T follicular helper cell (primary cell): ENCODE results near the gene CBX5.
A peak's percentile ranks its signal among the peaks of the same experiment; 100 is the strongest.
"Not testable (repeated sequence)": the region's sequence is repeated elsewhere in the genome, so short reads cannot be mapped to it uniquely, and the experiment has no call there.

Source experiments
- DNase-seq: peaks from one replicate; pipeline ENCODE4 v3.0.0-alpha.2; 2020; ENCODE audit warnings: low read depth
- total RNA-seq, 2 experiments: gene quantifications; one replicate each; lab custom pipeline; 2026; lab: John Stamatoyannopoulos, UW

The CBX5 gene
- 76.3 to 134 reads per million in 2 experiments for total RNA-seq

DNA sequence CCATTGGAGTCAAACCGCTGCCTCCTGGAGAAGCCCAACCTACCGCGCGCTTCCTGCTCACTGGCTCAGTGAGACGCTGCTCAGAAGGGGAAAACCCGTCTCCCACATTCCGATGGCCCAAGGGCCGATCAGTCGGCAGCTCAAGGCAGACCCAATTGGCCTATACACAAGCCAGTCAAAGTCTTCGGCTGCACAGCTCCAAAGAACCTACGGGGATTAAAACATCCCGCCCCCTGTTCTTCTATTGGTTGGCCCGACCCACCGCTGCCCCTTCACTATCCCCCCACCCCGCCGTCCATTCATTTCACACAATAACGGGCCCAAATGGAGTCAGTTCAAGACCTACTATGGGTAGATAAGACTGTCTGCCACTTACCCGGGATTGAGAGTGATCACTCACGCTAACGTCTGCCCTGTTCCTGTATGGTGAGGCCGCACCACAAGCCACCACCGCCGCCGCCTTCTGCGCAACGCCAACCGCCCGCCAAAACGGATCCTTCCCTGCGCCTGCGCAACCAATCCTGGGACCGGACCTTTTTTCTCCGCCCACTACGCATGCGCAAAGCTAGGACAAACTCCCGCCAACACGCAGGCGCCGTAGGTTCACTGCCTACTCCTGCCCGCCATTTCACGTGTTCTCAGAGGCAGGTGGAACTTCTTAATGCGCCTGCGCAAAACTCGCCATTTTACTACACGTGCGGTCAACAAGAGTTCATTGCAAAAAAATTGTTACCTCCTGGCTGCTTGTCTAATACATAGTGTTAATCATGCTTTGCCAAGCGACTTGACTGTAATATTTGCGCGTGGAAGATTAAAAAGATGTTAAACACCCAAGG is at the start of gene CBX5:
Gene CBX5 (minus strand): TSS at position 491 of the 836 bp plus-strand sequence. CDS start 22,472 bp downstream, outside the sequence.
- peak; percentile 99 for DNase-seq

DNA sequence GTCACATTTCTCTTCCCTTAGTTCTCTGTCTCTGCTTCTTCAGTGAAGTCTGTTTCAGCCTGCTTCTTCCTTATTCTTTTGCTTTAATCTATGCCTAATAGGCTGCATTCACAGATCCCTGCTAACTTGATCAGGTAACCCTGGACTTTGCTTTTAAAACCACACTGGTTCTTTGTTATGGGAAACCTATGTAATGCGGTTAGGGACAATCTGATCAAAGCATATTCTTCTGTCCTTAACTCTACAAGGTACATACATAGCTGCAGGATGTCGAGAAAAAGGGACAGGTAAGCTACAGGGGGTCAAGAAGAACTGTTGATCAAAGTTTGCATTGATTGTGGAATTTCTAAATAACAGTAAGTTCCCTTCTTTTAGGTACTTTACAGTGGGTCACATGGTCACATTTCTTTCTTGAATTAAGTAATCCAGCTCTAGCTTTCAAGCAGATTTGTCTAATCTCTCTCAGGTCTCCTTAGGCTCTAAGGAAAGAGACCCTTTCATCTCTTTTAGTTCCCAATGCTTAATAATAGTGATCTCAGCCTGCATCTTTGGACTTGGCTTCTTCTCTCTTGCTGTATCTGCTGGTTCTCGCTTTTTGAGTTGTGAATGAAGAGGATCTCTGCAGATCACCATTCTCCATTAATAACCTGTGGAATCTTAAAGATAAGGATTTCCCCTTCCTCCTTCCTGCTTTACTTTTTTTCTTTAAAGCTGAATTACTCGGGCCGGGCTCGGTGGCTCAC is 48.8 kb upstream of the CBX5 start:
- DNase-seq, result no peak

DNA sequence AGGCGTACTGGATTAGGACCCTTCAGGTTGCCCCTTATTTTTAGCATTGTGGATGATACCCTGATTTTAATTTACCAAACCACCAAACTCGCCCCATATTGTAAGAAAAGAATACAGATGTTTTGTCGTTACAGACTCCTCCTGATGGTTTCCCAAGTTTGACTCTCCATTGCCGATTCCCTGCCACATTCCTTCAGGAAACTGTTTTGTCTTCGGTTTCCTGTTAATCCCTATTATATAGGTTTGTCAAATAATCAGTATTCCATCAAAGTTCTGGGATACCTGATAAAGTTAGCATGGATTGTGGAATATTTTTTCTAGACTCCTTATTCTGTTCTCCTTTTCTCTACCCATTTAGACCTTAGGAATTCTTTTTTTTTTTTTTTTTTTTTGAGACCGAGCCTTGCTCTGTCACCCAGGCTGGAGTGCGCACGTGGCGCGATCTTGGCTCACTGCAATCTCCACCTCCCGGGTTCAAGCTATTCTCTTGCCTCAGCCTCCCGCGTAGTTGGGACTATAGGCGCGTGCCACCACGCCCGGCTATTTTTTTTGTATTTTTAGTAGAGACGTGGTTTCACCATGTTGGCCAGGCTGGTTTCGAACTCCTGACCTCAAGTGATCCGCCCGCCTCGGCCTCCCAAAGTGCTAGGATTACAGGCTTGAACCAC is 45.7 kb upstream of the CBX5 start:
- DNase-seq, result not testable (repeated sequence)

DNA sequence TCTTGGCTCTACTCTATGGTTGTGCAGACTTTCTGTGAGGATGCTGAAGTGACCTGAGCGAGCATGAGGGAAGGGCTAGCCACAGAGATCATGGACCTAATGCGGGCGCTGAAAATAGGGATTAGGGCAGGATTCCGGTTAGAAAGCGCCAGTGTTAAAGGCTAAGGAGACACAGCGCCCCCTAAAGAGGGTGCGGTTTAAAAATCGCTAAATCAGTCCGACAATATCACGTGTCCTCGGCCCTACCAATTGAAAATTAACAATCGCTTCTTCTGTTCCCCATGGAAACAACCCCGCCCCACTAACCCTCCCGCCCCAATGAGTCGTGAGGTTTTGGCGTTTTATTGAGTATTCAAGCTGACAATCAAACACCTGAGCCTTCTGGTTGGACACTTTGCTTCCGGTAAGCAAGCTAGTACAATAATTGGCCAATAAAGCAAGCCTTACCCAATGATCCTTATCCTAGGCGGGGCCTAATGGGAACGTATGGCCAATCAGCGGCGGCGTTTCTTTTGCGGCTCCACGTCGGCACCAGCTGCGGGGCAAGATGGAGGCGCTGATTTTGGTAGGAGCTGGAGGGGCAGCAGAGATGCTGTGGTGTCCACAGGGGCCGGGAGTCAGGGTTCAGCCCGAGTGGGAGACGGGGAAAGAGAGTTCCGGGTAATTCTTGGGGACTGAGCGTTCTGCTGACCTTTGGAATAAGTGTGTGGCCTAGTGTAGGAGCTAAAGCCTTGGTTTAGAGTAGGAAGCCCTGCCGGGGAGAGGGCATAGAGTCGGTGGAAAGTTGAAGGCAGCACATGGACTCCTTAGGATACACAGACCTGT is 44.9 kb upstream of the CBX5 start, which contains the start of gene COPZ1:
Gene COPZ1 (plus strand): TSS at position 515 of the 825 bp plus-strand sequence. CDS start 33 bp downstream, at position 548.
- DNase-seq, result peak; percentile 90

DNA sequence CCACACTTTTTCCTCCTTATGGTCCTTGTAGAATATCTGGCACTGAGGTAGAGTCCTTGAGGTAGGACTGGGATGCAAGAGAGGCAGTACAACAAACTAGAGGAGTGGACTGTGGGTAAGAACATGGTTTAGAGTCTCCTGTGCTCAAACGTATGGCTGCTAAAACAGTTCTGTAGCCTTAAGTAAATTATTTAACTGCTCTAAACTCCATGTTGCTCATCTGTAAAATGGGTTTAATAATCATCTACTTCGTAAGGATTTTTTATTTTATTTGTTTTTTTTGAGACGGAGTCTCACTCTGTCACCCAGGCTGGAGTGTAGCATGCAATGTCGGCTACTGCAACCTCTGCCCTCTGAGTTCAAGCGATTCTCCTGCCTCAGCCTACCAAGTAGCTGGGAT is 41.4 kb upstream of the CBX5 start:
- no peak for DNase-seq

DNA sequence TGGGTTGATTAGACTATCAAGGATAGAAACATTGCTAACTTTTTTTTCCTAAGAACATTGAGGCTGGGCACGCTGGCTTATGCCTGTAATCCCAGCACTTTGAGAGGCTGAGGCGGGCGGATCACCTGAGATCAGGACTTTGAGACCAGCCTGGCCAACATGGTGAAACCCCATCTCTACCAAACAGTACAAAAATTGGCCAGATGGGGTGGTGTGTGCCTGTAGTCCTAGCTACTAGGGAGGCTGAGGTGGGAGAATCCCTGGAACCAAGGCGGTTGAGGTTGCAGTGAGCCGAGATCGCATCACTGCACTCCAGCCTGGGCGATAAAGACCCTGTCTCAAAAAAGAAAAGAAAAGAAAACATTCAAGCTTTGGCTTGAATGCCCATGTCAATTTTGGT is 32.4 kb upstream of the CBX5 start:
- not testable (repeated sequence) for DNase-seq

DNA sequence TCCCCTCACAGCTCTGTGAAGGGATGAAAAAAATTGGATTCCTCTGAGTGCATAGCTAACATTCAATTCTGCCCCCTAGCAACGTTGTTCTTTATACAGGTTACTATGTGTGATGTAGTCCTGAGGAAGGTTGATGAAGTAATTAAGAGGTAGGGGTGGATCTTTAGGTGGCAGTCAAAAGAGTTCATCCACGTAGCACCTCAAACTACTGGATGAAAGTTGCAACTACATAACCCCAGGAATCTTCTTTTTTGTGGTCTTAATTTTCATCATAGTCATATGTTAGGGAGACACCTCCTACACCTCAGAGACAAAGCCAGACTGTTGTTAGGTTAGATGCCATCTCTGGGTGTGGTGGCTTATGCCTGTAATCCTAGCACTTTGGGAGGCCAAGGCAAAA is 31.1 kb upstream of the CBX5 start:
- no peak for DNase-seq

DNA sequence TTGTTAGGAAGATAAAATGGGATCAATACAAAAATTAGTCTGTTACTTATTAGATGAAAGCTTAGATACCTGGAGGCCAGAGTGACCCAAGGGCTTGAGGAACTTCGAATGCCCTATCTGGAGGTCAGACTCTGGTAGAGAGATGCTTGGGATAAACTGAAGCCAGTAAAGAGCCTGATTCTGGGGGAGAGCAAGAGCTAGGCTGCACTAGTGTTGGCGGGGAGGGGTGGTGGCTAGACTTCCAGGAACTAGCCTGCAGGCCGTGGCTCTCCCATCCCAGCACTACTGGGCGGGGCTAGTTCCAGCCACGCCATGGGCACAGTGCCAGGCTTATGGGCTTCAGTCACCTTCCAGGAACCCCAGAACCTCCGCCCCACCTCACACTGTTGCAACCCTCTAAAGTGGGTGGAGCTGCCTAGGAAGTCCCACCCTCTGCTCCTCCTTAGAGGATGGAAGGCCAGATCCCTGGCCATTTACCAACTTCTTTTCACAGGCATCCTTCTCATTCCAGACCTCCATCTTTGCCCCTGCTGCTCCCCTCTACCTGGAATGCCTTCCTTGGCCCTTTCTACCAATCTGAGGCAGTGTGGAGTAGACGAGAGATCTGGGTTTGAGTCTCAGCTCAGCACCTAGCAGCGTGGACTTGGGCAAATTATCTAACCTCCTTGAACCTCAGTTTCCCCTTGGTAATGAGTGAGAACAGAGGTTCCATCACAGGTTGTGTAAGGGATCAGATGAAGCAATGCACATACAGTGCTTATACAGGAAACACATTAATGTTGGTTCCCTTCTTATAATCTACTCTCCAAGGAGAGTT is 27.2 kb upstream of the CBX5 start:
- DNase-seq, result no peak

DNA sequence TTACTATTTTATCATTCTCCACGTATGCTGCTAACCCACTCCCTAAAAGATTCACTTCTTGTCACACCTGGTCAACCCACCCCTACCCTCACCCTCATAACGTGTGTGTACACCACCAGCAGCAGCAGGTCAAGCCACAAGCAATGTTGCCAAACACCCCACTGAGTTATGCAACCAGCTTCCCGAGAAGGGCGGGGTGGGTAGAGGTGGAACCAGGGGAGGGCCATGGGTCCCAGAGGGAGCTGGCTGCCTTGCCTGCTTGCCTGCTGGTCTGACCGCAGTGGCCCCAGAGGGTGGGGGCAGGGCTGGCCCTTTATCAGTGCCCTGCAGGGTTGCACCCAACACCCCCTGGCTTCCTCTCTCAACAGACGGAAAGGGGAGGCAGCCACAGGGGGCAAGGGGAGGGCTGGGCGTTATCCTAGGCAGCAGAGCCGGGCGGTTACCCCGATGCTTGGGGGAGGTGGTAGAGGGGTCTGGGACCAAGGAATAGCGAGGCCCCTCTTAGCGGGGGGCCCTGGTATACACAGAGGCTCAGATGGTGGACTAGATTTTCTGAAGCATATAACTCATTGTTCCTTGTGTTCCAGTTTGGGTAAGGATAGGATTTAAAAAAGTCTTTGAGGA is 24.4 kb upstream of the CBX5 start:
- DNase-seq, result no peak

DNA sequence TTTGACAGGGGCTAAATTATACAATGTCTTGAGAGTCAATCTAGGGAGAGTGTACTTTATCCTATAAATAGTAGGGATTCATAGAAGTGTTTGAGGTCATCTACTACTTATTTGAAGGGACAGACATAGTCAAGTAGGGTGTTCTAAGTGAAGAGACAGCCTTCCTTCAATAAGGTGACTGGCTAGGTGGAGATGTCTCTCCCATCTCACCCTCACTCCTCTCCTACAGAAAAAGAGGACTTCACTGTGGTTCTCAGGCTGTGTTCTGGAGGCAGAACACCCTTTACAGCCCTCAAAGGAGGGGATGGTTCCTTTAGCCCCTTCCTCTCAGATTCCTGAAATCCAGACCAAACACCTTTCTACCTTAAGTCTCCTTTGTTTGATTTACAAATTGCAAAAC is 23.7 kb upstream of the CBX5 start:
- DNase-seq, result no peak

DNA sequence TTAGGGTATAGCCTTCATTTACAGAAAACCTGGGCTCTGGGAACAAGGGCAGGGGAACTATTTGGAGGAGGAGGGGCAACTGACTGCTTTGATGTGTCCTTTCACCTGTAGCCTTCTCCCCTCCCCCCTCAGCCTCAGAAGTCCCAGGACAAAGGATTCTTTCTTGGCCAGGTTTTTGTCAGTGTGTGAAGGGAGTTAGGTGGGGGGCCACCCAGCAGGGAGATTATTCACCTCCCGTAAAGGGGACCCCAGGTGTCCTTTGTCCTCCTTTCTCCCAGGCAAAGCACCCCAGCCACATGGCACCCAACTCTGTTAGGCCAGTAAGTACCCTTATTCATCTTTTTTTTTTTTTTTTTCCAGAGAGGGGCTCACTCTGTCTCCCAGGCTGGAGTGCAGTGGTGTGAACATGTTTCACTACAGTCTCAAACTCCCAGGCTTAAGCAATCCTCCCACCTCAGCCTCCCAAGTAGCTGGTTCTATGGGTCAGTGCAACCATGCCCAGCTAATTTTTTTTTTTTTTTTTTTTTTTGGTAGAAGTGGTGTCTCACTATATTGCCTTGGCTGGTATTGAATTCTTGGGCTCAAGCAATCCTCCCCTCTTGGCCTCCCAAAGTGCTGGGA is 21.6 kb upstream of the CBX5 start:
- DNase-seq, result no peak

DNA sequence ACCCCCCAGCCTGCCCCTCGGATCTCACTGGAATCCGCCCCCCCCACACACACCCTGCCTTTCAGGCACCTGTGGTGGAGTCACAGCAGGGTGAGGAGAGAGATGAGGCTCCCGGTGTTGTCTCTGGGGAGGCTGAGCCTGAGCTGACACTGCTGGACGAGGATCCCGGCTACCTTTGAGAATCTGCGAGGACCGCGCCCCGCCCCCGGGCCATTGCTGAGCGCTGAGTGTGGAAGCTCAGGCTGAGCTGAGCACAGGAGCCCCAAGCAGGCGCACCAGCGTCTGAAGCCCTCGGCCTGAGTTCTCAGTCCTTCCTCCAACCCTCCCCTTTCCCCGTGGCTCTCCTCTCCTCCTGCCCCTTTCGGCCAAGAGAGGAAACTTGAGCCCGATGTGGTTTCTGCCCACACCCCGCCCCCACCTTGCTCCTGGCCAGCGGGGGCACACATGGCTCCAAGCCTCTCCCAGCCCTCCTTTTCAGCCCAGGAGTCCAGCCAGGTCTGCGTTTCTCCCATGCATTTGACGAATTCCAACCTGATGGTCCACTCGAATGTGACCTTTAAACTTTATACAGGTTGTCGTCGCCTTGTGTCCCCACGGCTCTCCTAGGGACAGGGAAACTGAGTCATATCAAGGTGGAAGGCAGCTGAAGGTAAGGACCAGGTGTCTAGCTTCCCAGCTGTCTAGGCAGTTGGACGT is 21.0 kb upstream of the CBX5 start, which contains the start of gene NFE2:
Gene NFE2 (minus strand): TSS at position 284 of the 696 bp plus-strand sequence. CDS start 5,767 bp downstream, outside the sequence.
- no peak for DNase-seq

DNA sequence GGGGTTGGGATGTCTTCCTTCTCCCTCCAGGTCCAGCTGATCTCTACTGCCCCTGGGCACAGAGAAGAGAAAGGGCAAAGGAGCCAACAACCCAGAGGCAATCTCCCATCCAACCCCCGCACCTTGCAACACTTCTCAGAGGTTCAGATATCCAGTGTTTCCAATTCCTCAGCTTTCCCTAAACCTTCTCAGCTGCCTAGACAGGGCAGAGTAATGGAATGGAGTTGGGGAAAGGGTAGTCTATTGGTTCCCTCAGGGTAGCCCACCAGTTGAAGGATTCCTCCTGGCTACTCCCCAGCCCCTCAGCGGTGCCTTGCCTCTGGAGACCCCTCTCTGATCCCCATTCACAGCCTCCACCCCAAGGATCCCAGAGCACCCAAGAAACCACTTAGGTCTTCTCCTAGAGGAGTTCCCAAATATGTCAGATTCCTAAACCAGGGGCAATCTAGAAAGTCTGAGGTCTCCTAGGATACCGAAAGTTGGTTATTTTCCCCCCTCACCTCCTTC is 20.4 kb upstream of the CBX5 start:
- no peak for DNase-seq

DNA sequence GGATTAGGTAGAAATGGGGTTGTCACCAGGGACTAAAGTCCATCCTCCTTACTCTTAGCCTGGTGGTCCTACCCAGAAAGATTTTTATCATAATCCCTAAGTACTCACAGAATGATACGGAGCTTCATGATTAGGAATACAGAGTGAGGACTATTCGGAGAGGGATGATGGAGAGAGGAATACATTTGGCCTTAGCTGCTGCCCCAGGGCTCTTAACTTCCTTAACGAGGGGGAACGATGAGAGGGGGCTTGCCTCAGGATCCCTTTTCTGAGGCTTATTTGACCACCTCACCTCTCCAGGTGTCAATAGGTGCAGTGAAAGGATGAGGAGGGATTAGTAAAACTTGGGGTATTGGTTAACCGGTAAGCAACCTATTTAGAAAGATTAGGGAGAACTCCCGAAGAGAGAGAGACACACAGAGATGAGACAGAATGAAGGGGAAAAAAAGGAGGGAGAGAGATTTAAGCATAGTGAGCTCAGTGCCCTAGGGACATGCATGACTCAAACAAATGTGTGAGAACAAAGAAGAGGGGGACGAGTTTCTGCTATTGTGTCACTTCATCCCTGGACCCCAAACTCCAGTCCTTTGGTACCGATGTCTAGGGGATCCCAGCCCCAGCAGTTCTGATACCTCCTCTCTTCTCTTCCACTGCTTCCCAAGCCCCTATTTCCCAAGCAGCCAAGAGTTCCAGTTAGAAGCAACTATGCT is 19.7 kb upstream of the CBX5 start:
- no peak for DNase-seq

DNA sequence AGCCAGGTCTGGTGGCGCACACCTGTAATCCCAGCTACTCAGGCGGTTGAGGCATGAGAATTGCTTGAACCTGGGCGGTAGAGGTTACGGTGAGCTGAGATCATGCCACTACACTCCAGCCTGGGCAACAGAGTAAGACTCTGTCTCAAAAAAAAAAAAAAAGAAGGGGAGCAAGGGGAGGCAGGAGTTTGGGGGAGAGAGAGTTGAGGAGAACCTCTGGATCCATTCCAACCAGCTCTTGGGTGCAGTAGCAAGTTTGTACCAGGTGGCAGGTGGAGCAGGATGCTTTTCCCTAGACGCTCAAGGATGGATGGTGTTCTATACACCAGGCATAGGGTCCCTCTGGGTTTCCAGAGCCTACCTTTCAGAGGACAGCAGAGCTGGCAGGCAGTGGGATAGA is 19.0 kb upstream of the CBX5 start:
- DNase-seq, result no peak

DNA sequence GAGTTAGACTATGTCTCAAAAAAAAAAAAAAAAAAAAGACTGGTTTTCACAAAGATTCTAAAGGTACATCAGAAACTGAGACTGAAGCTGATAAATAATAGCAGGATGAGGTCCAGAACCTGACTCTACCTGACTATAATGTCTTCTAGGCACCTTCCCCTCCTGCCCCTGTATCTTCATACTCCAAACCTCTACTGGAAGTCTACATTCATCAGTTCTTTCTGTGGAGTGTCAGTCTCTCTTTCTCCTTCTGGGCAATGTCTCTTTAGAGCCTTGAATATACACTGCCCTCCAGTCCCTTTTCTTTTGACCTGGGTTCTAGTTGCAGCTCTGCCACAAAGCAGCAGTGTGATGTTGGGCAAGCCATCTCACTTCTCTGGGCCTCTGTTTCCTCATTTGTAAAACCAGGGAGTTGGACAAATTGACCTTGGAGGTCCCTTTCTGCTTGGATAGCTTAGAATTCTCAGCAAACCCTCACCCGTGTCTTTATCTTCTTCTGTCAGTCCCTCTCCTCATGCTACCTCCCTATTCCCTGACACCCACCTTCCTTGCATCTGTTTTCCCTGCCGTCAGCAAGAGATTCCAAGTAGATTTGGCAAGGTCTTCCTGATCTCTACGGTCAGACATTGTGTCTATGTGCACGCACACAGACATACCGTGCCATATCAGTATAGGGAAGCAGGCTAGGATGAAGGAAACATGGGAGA is 16.6 kb upstream of the CBX5 start:
- DNase-seq, result no peak

DNA sequence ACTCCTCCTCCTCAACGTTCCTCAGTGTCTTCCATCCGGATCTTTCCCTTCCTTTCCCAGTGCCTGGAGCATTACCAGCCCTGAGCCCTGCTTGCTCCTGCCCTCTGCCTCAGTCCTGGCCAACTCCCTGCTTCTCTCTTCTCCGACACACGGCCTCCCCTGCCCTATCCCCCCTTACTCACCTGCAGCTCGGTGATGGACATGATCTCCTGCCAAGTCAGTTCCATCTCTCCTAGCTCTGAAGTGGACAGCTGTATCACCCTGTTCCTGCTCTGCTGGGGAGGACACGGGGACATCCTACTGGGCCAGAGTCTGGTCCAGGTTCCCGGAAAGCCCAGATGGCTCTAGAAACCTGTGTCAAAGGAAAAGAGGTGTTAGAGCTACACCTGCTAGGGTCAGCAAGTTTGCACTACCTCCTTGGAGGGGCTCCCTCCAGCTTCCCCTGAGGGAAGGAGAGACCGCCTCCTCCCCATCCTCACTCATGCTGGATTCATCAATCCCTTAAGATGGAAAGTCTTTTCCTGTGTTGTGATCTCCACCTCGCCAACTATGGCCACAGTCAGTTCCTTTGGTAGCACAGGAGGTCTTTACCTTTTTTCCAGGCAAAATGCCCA is 15.1 kb upstream of the CBX5 start:
- DNase-seq, result no peak
